Endothelial cell (in vitro differentiated cells): ENCODE data around the gene NDE1. TPM values are rescaled to one million over a fixed set of nuclear protein-coding genes. Genes with fewer than 3 reads are reported as not detected.
"Not testable (repeated sequence)": the region's sequence is repeated elsewhere in the genome, so short reads cannot be mapped to it uniquely, and the experiment has no call there.

Experiments used
- DNase-seq: peaks from one replicate; pipeline ENCODE4 v3.0.0; 2021; ENCODE audit warnings: low spot score
- H3K27ac Mint-ChIP-seq: one replicate; pipeline ENCODE4 v1.8.0; 2021; ENCODE audit warnings: mixed read lengths, inconsistent platforms; ENCODE audit not compliant: unreplicated experiment
- H3K27me3 Mint-ChIP-seq: one replicate; pipeline ENCODE4 v1.8.0; 2021; ENCODE audit warnings: mild to moderate bottlenecking, moderate library complexity, mixed read lengths, inconsistent platforms; ENCODE audit not compliant: unreplicated experiment
- H3K36me3 Mint-ChIP-seq: one replicate; pipeline ENCODE4 v1.8.0; 2021; ENCODE audit warnings: mild to moderate bottlenecking, low read depth, mixed read lengths, inconsistent platforms; ENCODE audit not compliant: unreplicated experiment
- H3K4me1 Mint-ChIP-seq: one replicate; pipeline ENCODE4 v1.8.0; 2021; ENCODE audit warnings: mild to moderate bottlenecking, mixed read lengths, inconsistent platforms; ENCODE audit not compliant: unreplicated experiment
- H3K4me3 Mint-ChIP-seq: one replicate; pipeline ENCODE4 v1.8.0; 2021; ENCODE audit warnings: mild to moderate bottlenecking, mixed read lengths, inconsistent platforms; ENCODE audit not compliant: unreplicated experiment
- H3K9me3 Mint-ChIP-seq: one replicate; pipeline ENCODE4 v1.8.0; 2021; ENCODE audit warnings: mixed read lengths, inconsistent platforms; ENCODE audit not compliant: unreplicated experiment
- CTCF ChIP-seq: fragments of 200-600 bp; sonication (generic); IDR thresholded peaks from one replicate; pipeline ENCODE4 v1.5.0; 2021; ENCODE audit warnings: antibody characterized with exemption; ENCODE audit not compliant: unreplicated experiment
- total RNA-seq: library from RNA; stranded (reverse); fragmentation: NEBNext Ultra II Directional; extraction: Animal tissue kit (Norgen Biotek cat#: 25700); gene quantifications from one replicate; pipeline ENCODE4 v1.2.1, GENCODE V29; 2021; ENCODE audit not compliant: unreplicated experiment

Gene NDE1
- total RNA-seq, 1 donor from 2014 or later, result 24.1 TPM

DNA sequence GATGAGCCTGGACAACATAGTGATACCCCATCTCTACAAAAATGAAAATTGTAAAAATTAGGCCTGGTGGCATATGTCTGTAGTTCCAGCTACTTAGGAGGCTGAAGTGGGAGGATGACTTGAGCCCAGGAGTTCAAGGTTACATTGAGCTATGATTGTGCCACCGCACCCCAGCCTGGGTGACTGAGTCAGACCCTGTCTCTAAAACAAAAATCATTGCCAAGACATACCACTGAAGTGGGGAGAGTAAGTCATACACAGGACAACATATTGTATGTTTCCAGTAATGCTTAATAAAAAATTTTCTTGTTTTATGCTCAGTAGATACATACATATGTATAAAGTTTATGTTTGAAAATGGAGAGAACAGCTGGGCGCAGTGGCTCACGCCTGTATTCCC lies 39.2 kb downstream of the NDE1 start:
- Mint-ChIP-seq H3K27ac (no peak overlapping the region), H3K4me1 (no peaks in the 10 kb centered on the region), H3K9me3 (no peaks in the 10 kb centered on the region), H3K4me3 (no peak overlapping the region), H3K27me3 (peaks cover 2% of the 10 kb centered on the region), H3K36me3 (peaks cover 5% of the 10 kb centered on the region)
- no peak for TF ChIP-seq CTCF
- no peak for DNase-seq

- H3K27ac Mint-ChIP-seq, result no peak overlapping the region
- no peaks in the 10 kb centered on the region for H3K9me3 Mint-ChIP-seq
- no peaks in the 10 kb centered on the region for H3K4me1 Mint-ChIP-seq
- no peak overlapping the region for H3K4me3 Mint-ChIP-seq
- TF ChIP-seq CTCF, result no peak
- no peak for DNase-seq
- H3K36me3 Mint-ChIP-seq, result peaks cover 5% of the 10 kb centered on the region
- H3K27me3 Mint-ChIP-seq, result peaks cover 2% of the 10 kb centered on the region
Observed at GRCh38 chr16:15690296-15690695, 40.3 kb downstream of the NDE1 start.

DNA sequence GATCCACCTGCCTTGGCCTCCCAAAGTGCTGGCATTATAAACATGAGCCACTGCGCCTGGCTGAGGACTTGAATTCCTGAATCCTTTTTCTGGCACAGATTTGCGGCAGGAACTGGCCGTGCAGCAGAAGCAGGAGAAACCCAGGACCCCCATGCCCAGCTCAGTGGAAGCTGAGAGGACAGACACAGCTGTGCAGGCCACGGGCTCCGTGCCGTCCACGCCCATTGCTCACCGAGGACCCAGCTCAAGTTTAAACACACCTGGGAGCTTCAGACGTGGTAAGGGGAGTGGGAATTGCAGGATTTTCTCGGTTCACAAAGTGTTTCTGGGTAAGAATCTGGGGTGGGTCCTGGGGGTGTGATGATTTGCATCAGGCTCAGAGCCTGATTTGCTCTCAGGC lies 41.0 kb downstream of the NDE1 start:
- Mint-ChIP-seq H3K36me3 (peaks cover 5% of the 10 kb centered on the region), H3K27me3 (peaks cover 2% of the 10 kb centered on the region), H3K9me3 (no peaks in the 10 kb centered on the region), H3K27ac (no peak overlapping the region), H3K4me3 (no peak overlapping the region), H3K4me1 (no peaks in the 10 kb centered on the region)
- no peak for TF ChIP-seq CTCF
- no peak for DNase-seq

GRCh38 chr16:15692508-15692907 lies 42.5 kb downstream of the NDE1 start:
- H3K36me3 Mint-ChIP-seq, H3K27me3 Mint-ChIP-seq, H3K4me1 Mint-ChIP-seq, H3K4me3 Mint-ChIP-seq, H3K27ac Mint-ChIP-seq, DNase-seq, H3K9me3 Mint-ChIP-seq: not testable (repeated sequence)

DNA sequence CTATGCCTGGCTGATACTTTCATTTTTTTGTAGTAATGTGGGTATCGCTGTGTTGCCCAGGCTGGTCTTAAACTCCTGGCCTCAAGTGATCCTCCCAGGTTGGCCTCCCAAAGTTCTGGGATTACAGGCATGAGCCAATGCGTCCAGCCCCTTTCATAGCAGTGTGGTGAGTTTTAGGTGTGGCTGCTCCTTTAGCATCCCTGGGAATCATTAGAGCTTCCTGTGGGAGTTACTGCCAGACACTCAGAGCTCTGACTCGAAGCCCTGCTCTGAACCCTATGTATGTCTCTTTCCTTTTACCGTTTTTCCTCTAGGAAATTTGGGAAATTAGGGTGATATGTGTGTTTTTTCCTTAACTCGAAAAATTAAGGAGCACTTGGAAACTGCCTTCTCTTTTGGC lies 44.5 kb downstream of the NDE1 start:
- no peak for DNase-seq
- peaks cover 2% of the 10 kb centered on the region for H3K27me3 Mint-ChIP-seq
- H3K9me3 Mint-ChIP-seq, result no peaks in the 10 kb centered on the region
- peaks cover 4% of the 10 kb centered on the region for H3K36me3 Mint-ChIP-seq
- no peaks in the 10 kb centered on the region for H3K4me1 Mint-ChIP-seq
- H3K4me3 Mint-ChIP-seq, result no peak overlapping the region
- no peak overlapping the region for H3K27ac Mint-ChIP-seq
- no peak for TF ChIP-seq CTCF

DNA sequence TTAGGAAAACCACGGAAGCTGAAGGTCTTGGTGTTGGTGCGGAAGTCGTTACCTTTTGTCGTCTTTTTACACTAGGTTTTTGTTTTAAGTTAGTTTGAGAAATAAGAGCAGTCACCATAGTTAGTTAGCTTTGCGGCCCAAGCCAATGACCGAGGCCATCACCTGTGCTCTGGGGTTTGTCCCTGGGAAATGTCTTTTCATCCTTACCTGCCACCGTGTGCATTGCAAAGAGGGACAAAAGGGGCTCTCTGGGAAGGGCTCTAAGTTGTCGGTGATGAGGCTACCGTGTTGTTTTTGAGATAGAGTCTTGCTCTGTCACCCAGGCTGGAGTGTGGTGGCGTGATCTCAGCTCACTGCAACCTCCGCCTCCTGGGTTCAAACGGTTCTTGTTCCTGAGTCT lies 49.8 kb downstream of the NDE1 start:
- no peak for DNase-seq
- Mint-ChIP-seq H3K9me3 (no peaks in the 10 kb centered on the region), H3K4me1 (peaks cover 6% of the 10 kb centered on the region), H3K36me3 (peaks cover 6% of the 10 kb centered on the region), H3K27me3 (no peaks in the 10 kb centered on the region), H3K27ac (no peak overlapping the region), H3K4me3 (no peak overlapping the region)
- no peak for TF ChIP-seq CTCF
